GM19468 (cell line): ENCODE measurements around the gene AP4M1.

Experiments
- ATAC-seq: cut with Tn5 transposase; IDR thresholded peaks from one replicate; pipeline ENCODE4 v1.9.1; 2021; ENCODE audit warnings: mild to moderate bottlenecking, moderate library complexity, moderate number of reproducible peaks; ENCODE audit not compliant: unreplicated experiment; ENCODE audit errors: extremely low read depth

AP4M1 gene

GRCh38 chr7:100101016-100101862 lies at the start of gene AP4M1, which contains the start of gene MCM7:
AP4M1 (plus strand) TSS chr7:100101643; CDS start chr7:100101715, 72 bp downstream.
MCM7 (minus strand) TSS chr7:100101397; CDS start chr7:100101294, 103 bp downstream.
- ATAC-seq, result peak; percentile 58

- ATAC-seq, result no peak
Observed at GRCh38 chr7:100053215-100053614, 48.2 kb upstream of the AP4M1 start.

GRCh38 chr7:100057006-100057405 lies 44.4 kb upstream of the AP4M1 start:
- no peak for ATAC-seq

GRCh38 chr7:100059251-100059739 lies 42.1 kb upstream of the AP4M1 start:
- ATAC-seq, result no peak

- no peak for ATAC-seq
Observed at GRCh38 chr7:100061518-100062193, 39.8 kb upstream of the AP4M1 start.

GRCh38 chr7:100063376-100063775 lies 38.1 kb upstream of the AP4M1 start:
- no peak for ATAC-seq

GRCh38 chr7:100064162-100064561 lies 37.3 kb upstream of the AP4M1 start:
- no peak for ATAC-seq

GRCh38 chr7:100065452-100066186 lies 35.8 kb upstream of the AP4M1 start:
- no peak for ATAC-seq

GRCh38 chr7:100066953-100067352 lies 34.5 kb upstream of the AP4M1 start:
- ATAC-seq, result no peak

- no peak for ATAC-seq
Observed at GRCh38 chr7:100069991-100070390, 31.5 kb upstream of the AP4M1 start.

GRCh38 chr7:100071018-100071723 lies 30.3 kb upstream of the AP4M1 start:
- ATAC-seq, result no peak

GRCh38 chr7:100072462-100072861 lies 29.0 kb upstream of the AP4M1 start:
- ATAC-seq, result no peak

- no peak for ATAC-seq
Observed at GRCh38 chr7:100074841-100075240, 26.6 kb upstream of the AP4M1 start.

GRCh38 chr7:100075418-100075817 lies 26.0 kb upstream of the AP4M1 start:
- ATAC-seq, result no peak

- no peak for ATAC-seq
Observed at GRCh38 chr7:100077205-100077604, 24.2 kb upstream of the AP4M1 start.

- no peak for ATAC-seq
Observed at GRCh38 chr7:100079024-100079560, 22.4 kb upstream of the AP4M1 start.

GRCh38 chr7:100080907-100081534 lies 20.4 kb upstream of the AP4M1 start:
- ATAC-seq, result no peak

GRCh38 chr7:100081535-100082102 lies 19.8 kb upstream of the AP4M1 start, which contains the start of gene ZNF3:
ZNF3 (minus strand) TSS chr7:100081723; CDS start chr7:100077357, 4,366 bp downstream.
- peak; percentile 63 for ATAC-seq

- no peak for ATAC-seq
Observed at GRCh38 chr7:100082978-100083377, 18.5 kb upstream of the AP4M1 start.
